OCI-LY7 (cell line): Measurements from ENCODE around the gene EIF4G3. TPM values are rescaled to one million over a fixed set of nuclear protein-coding genes. Genes with fewer than 3 reads are reported as not detected.

ENCODE experiments used
- BruUV-seq: library from RNA; stranded (reverse); fragments of 400-500 nt; replicated peaks from 2 replicates; lab custom pipeline; 2021; lab: Mats Ljungman, UMichigan
- CTCF ChIA-PET: fragments of 300-600 bp; sonication (Branson Sonifier 250); formaldehyde crosslinking; loops from one replicate; lab custom pipeline; 2022; ENCODE audit warnings: antibody characterized with exemption; ENCODE audit not compliant: unreplicated experiment; lab: Charles Lee
- POLR2A ChIA-PET: fragments of 300-600 bp; sonication (Branson Sonifier 250); formaldehyde crosslinking; loops from one replicate; lab custom pipeline; 2022; ENCODE audit warnings: antibody characterized with exemption; lab: Charles Lee
- DNase-seq: peaks from one replicate; pipeline ENCODE4 v3.0.0-alpha.2; 2015; ENCODE audit warnings: low spot score
- H2AFZ ChIP-seq: fragments of 200-600 bp; sonication (generic), shearing (Covaris generic); 2 replicates; pipeline ENCODE4 v1.6.1; 2014; ENCODE audit warnings: mild to moderate bottlenecking, antibody characterized with exemption, low read length, moderate library complexity
- H3K27ac ChIP-seq: fragments of 200-600 bp; sonication (generic); 2 replicates; pipeline ENCODE4 v1.5.1; 2014; ENCODE audit warnings: mixed run types, low read depth, mild to moderate bottlenecking, moderate library complexity, low read length, inconsistent platforms; ENCODE audit not compliant: poor library complexity, severe bottlenecking
- H3K36me3 ChIP-seq: fragments of 200-600 bp; sonication (generic); 2 replicates; pipeline ENCODE4 v1.6.1; 2014; ENCODE audit warnings: mild to moderate bottlenecking, antibody characterized with exemption, low read length, moderate library complexity, mixed read lengths; ENCODE audit not compliant: insufficient read depth
- H3K4me1 ChIP-seq: fragments of 200-600 bp; sonication (generic); 2 replicates; pipeline ENCODE4 v1.5.1; 2014; ENCODE audit warnings: mild to moderate bottlenecking, low read length; ENCODE audit not compliant: insufficient read depth, poor library complexity, severe bottlenecking
- H3K4me2 ChIP-seq: fragments of 200-600 bp; sonication (generic); 2 replicates; pipeline ENCODE4 v1.6.1; 2014; ENCODE audit warnings: mild to moderate bottlenecking, low read length
- H3K4me3 ChIP-seq: fragments of 200-600 bp; sonication (generic); 2 replicates; pipeline ENCODE4 v1.5.1; 2014; ENCODE audit warnings: mild to moderate bottlenecking, low read depth, low read length; ENCODE audit not compliant: poor library complexity, severe bottlenecking
- H3K79me2 ChIP-seq: fragments of 200-600 bp; sonication (generic); 2 replicates; pipeline ENCODE4 v1.6.1; 2016; ENCODE audit warnings: low read depth, mild to moderate bottlenecking, low read length, moderate library complexity, mixed read lengths; ENCODE audit not compliant: insufficient read depth
- H3K9me2 ChIP-seq: fragments of 200-600 bp; sonication (generic); 2 replicates; pipeline ENCODE4 v1.6.1; 2016; ENCODE audit warnings: mild to moderate bottlenecking, low read length, mixed read lengths; ENCODE audit not compliant: insufficient read depth
- H3K9me3 ChIP-seq: fragments of 200-600 bp; sonication (generic); 2 replicates; pipeline ENCODE4 v1.6.1; 2014; ENCODE audit warnings: mild to moderate bottlenecking, mixed run types, low read length, mixed read lengths
- H4K20me1 ChIP-seq: fragments of 200-600 bp; sonication (generic); 2 replicates; pipeline ENCODE4 v1.6.1; 2014; ENCODE audit warnings: mild to moderate bottlenecking, antibody characterized with exemption, low read length, moderate library complexity, mixed read lengths; ENCODE audit not compliant: insufficient read depth
- CTCF ChIP-seq: fragments of 200-600 bp; sonication (generic); conservative IDR thresholded peaks from 2 replicates; pipeline ENCODE4 v1.5.1; 2014; ENCODE audit warnings: mild to moderate bottlenecking, antibody characterized with exemption, low read length, moderate library complexity, mixed read lengths
- EZH2phosphoT487 ChIP-seq: fragments of 200-600 bp; sonication (generic); IDR thresholded peaks from 2 replicates; pipeline ENCODE4 v1.6.1; 2018; ENCODE audit warnings: low read depth, borderline replicate concordance, mild to moderate bottlenecking, mixed run types, antibody characterized with exemption, low read length, moderate library complexity, mixed read lengths
- intact Hi-C: fragments of 100-400 bp; cut with micrococcal nuclease; formaldehyde crosslinking; loops from one replicate; pipeline ENCODE4 v1.10.0; 2022; ENCODE audit not compliant: unreplicated experiment
- total RNA-seq, 2 experiments: library from RNA; depleted of rRNA in 1 of 2; stranded (reverse); fragments of >200 nt in 1 of 2; shearing (Covaris generic) in 1 of 2; gene quantifications; 2 replicates each; pipeline ENCODE4 v1.2.3, GENCODE V29; 2014 to 2022

Gene EIF4G3
- total RNA-seq, 2 experiments from 2014 or later: 28.5 to 62.1 TPM

- H4K20me1 ChIP-seq: no peaks in the 10 kb centered on the region
- no peak overlapping the region for H2AFZ ChIP-seq
- POLR2A ChIA-PET: interaction anchor here (0.6 to 0.9 kb wide), 4 partner anchors 11 to 655 kb away, joined by 3 to 6 read pairs (median 3); no protein-coding TSS in a partner anchor
- CTCF ChIA-PET: no interaction called here
- H3K4me3 ChIP-seq: no peak overlapping the region
- DNase-seq: no peak
- H3K4me2 ChIP-seq: no peak overlapping the region
- no peak for TF ChIP-seq CTCF
- TF ChIP-seq EZH2phosphoT487: no peak
- BruUV-seq: no TSS peak
- no peaks in the 10 kb centered on the region for H3K9me2 ChIP-seq
- intact Hi-C loops: no loop called here
- H3K79me2 ChIP-seq: no peaks in the 10 kb centered on the region
- H3K9me3 ChIP-seq: no peaks in the 10 kb centered on the region
- no peak overlapping the region for H3K27ac ChIP-seq
- no peaks in the 10 kb centered on the region for H3K4me1 ChIP-seq
- peaks cover 18% of the 10 kb centered on the region for H3K36me3 ChIP-seq
These were observed 279.9 kb downstream of the EIF4G3 start for GRCh38 chr1:20896826-20897225.

- no TSS peak for BruUV-seq
- no peak overlapping the region for H3K4me3 ChIP-seq
- H3K4me2 ChIP-seq: no peak overlapping the region
- POLR2A ChIA-PET: no interaction called here
- DNase-seq: no peak
- H3K9me3 ChIP-seq: no peaks in the 10 kb centered on the region
- CTCF ChIA-PET: no interaction called here
- peaks cover 18% of the 10 kb centered on the region for H3K36me3 ChIP-seq
- intact Hi-C loops: no loop called here
- no peak overlapping the region for H3K27ac ChIP-seq
- no peaks in the 10 kb centered on the region for H3K4me1 ChIP-seq
- H3K79me2 ChIP-seq: no peaks in the 10 kb centered on the region
- no peaks in the 10 kb centered on the region for H3K9me2 ChIP-seq
- no peak overlapping the region for H2AFZ ChIP-seq
- no peaks in the 10 kb centered on the region for H4K20me1 ChIP-seq
- no peak for TF ChIP-seq EZH2phosphoT487
- no peak for TF ChIP-seq CTCF
These were observed 282.8 kb downstream of the EIF4G3 start for GRCh38 chr1:20893931-20894330.

- ChIA-PET POLR2A (interaction anchor here (1.7 kb wide), 1 partner anchor 12 kb away, joined by 3 read pairs; no protein-coding TSS in a partner anchor), CTCF (no interaction called here)
- Histone ChIP-seq H3K4me3 (no peak overlapping the region), H3K79me2 (no peaks in the 10 kb centered on the region), H3K36me3 (peaks cover 20% of the 10 kb centered on the region), H3K4me2 (no peak overlapping the region), H3K4me1 (no peaks in the 10 kb centered on the region), H4K20me1 (no peaks in the 10 kb centered on the region), H3K27ac (no peak overlapping the region), H2AFZ (no peak overlapping the region), H3K9me3 (no peaks in the 10 kb centered on the region), H3K9me2 (no peaks in the 10 kb centered on the region)
- no peak for DNase-seq
- BruUV-seq: no TSS peak
- intact Hi-C loops: no loop called here
- TF ChIP-seq CTCF (no peak), EZH2phosphoT487 (no peak)
These were observed 285.6 kb downstream of the EIF4G3 start for GRCh38 chr1:20891091-20891490.
